Keratinocyte (primary cell): ENCODE results near the gene CCL4L2. TPM values are rescaled to one million over a fixed set of nuclear protein-coding genes. Genes with fewer than 3 reads are reported as not detected.
"Not testable (repeated sequence)": the region's sequence is repeated elsewhere in the genome, so short reads cannot be mapped to it uniquely, and the experiment has no call there.

ENCODE experiments used
- DNase-seq: peaks from one replicate; pipeline ENCODE4 v3.0.0-alpha.2; 2011; ENCODE audit warnings: low read depth, missing footprints, low spot score
- FAIRE-seq: peaks from 2 replicates; lab custom pipeline; 2011; peaks lifted over from hg19 to GRCh38; lab: Jason Lieb, UNC
- H2AFZ ChIP-seq: 2 replicates; pipeline ENCODE4 v1.6.0; 2012; ENCODE audit warnings: low read length, control low read depth, inconsistent platforms; ENCODE audit not compliant: control insufficient read depth
- H3K27ac ChIP-seq: 2 replicates; pipeline ENCODE4 v1.5.1; 2011; ENCODE audit warnings: low read length; ENCODE audit not compliant: control insufficient read depth, insufficient read depth
- H3K27me3 ChIP-seq: 3 replicates; pipeline ENCODE4 v1.6.0; 2011; ENCODE audit warnings: low read length; ENCODE audit not compliant: control insufficient read depth, insufficient read depth; ENCODE audit errors: extremely low read depth
- H3K36me3 ChIP-seq, 2 experiments: 2 replicates in 1 of 2; 3 replicates in 1 of 2; pipeline ENCODE4 v1.5.1; 2011; ENCODE audit warnings: low read length in 2 of 2, mild to moderate bottlenecking in 1 of 2; ENCODE audit not compliant: control insufficient read depth in 2 of 2, insufficient read depth in 2 of 2; ENCODE audit errors: extremely low read depth in 1 of 2
- H3K4me1 ChIP-seq: 3 replicates; pipeline ENCODE4 v1.5.1; 2011; ENCODE audit warnings: low read length; ENCODE audit not compliant: control insufficient read depth, insufficient read depth; ENCODE audit errors: extremely low read depth
- H3K4me2 ChIP-seq: 3 replicates; pipeline ENCODE4 v1.6.0; 2011; ENCODE audit warnings: low read depth, low read length; ENCODE audit not compliant: control insufficient read depth, insufficient read depth; ENCODE audit errors: extremely low read depth
- H3K4me3 ChIP-seq, 3 experiments: fragments of 200-600 bp in 1 of 3; sonication (generic) in 1 of 3; 2 replicates in 2 of 3; 3 replicates in 1 of 3; pipeline ENCODE4 v1.5.1; 2011 to 2016; ENCODE audit warnings: low read length in 3 of 3, mild to moderate bottlenecking in 3 of 3, control low read depth in 2 of 3, inconsistent platforms in 1 of 3, low read depth in 1 of 3, mixed read lengths in 1 of 3, mixed run types in 1 of 3, moderate library complexity in 1 of 3; ENCODE audit not compliant: control insufficient read depth in 2 of 3, insufficient read depth in 2 of 3; ENCODE audit errors: extremely low read depth in 1 of 3
- H3K79me2 ChIP-seq: 2 replicates; pipeline ENCODE4 v1.6.0; 2012; ENCODE audit warnings: low read length; ENCODE audit not compliant: control insufficient read depth, insufficient read depth
- H3K9ac ChIP-seq: 3 replicates; pipeline ENCODE4 v1.6.0; 2011; ENCODE audit warnings: low read length; ENCODE audit not compliant: control insufficient read depth, insufficient read depth; ENCODE audit errors: extremely low read depth
- H3K9me1 ChIP-seq: 3 replicates; pipeline ENCODE4 v1.6.0; 2011; ENCODE audit warnings: low read length; ENCODE audit not compliant: control insufficient read depth, insufficient read depth; ENCODE audit errors: extremely low read depth
- H3K9me3 ChIP-seq: 2 replicates; pipeline ENCODE4 v1.5.1; 2012; ENCODE audit warnings: low read depth, low read length; ENCODE audit not compliant: control insufficient read depth
- H4K20me1 ChIP-seq: 3 replicates; pipeline ENCODE4 v1.6.0; 2011; ENCODE audit warnings: low read length; ENCODE audit not compliant: control insufficient read depth, insufficient read depth; ENCODE audit errors: extremely low read depth
- CTCF ChIP-seq, 3 experiments: IDR thresholded peaks in 1 of 3; conservative IDR thresholded peaks in 1 of 3; optimal IDR thresholded peaks in 1 of 3; 2 replicates in 2 of 3; 3 replicates in 1 of 3; pipeline versions ENCODE3 to v1.5.1; 2011; ENCODE audit warnings: low read length in 3 of 3, mild to moderate bottlenecking in 3 of 3, moderate library complexity in 2 of 3, control low read depth in 1 of 3, inconsistent platforms in 1 of 3; ENCODE audit not compliant: insufficient read depth in 2 of 3; ENCODE audit errors: extremely low read depth in 1 of 3
- EZH2 ChIP-seq: IDR thresholded peaks from one replicate; pipeline ENCODE4 v1.6.1; 2012; ENCODE audit warnings: inconsistent platforms, mild to moderate bottlenecking, low read length, moderate library complexity
- dilution Hi-C: fragments of 300-500 bp; cut with MboI; formaldehyde crosslinking; loops from one replicate; pipeline ENCODE4 v1.7.0; 2020; ENCODE audit warnings: low sequenced_read_pairs; ENCODE audit not compliant: extremely low pct_ligation_motif_present
- polyA plus RNA-seq, 5 experiments: library from polyadenylated mRNA; depleted of rRNA in 3 of 5; stranded (reverse) in 3 of 5; stranded (forward) in 1 of 5; unstranded in 1 of 5; fragments of >200 nt; gene quantifications; 1 replicate in 1 of 5; 2 replicates in 3 of 5; 3 replicates in 1 of 5; pipeline versions ENCODE4 v1.2.1 to v1.2.3, GENCODE V29; 2011 to 2012; ENCODE audit warnings: missing spikeins in 2 of 5, low read depth in 1 of 5, low replicate concordance in 1 of 5

CCL4L2 gene
- polyA plus RNA-seq, 1 donor (not counting 4 experiments of a cell fraction or from before 2014, with no cell fraction given): not detected

- Histone ChIP-seq H3K27me3 (peaks cover 5% of the 10 kb centered on the region), H3K9ac (no peak overlapping the region), H2AFZ (no peak overlapping the region), H3K36me3 (no peaks in the 10 kb centered on the region), H3K4me1 (peaks cover 4% of the 10 kb centered on the region), H3K9me1 (no peaks in the 10 kb centered on the region), H3K27ac (no peak overlapping the region), H3K4me3 (no peak overlapping the region), H3K79me2 (no peaks in the 10 kb centered on the region), H3K9me3 (no peaks in the 10 kb centered on the region), H4K20me1 (no peaks in the 10 kb centered on the region), H3K4me2 (no peak overlapping the region)
- FAIRE-seq (no peak), DNase-seq (no peak)
- dilution Hi-C loops: no loop called here
- TF ChIP-seq EZH2 (no peak), CTCF (optimal IDR thresholded peaks at IDR 0.05 in 1 of 3, IDR thresholded peaks at IDR 0.05 in 1 of 3, conservative IDR thresholded peaks at IDR 0.05 in 1 of 3; ENCODE audit: extremely low read depth in 1 of 3, insufficient read depth in 2 of 3, low read length in 3 of 3) (no peak)
Measured at GRCh38 chr17:36197387-36197703, 13.5 kb upstream of the CCL4L2 start.

GRCh38 chr17:36198831-36199465 lies 11.9 kb upstream of the CCL4L2 start:
- Histone ChIP-seq H2AFZ (no peak overlapping the region), H3K27ac (no peak overlapping the region), H3K36me3 (no peaks in the 10 kb centered on the region), H3K9me3 (no peaks in the 10 kb centered on the region), H3K4me2 (no peak overlapping the region), H3K27me3 (peaks cover 5% of the 10 kb centered on the region), H3K9ac (no peak overlapping the region), H3K79me2 (no peaks in the 10 kb centered on the region), H3K4me1 (no peaks in the 10 kb centered on the region), H4K20me1 (no peaks in the 10 kb centered on the region), H3K4me3 (no peak overlapping the region), H3K9me1 (no peaks in the 10 kb centered on the region)
- dilution Hi-C loops: no loop called here
- DNase-seq (no peak), FAIRE-seq (no peak)
- no peak for TF ChIP-seq EZH2
- TF ChIP-seq CTCF (optimal IDR thresholded peaks at IDR 0.05 in 1 of 3, IDR thresholded peaks at IDR 0.05 in 1 of 3, conservative IDR thresholded peaks at IDR 0.05 in 1 of 3; ENCODE audit: extremely low read depth in 1 of 3, insufficient read depth in 2 of 3, low read length in 3 of 3): no peak

DNA sequence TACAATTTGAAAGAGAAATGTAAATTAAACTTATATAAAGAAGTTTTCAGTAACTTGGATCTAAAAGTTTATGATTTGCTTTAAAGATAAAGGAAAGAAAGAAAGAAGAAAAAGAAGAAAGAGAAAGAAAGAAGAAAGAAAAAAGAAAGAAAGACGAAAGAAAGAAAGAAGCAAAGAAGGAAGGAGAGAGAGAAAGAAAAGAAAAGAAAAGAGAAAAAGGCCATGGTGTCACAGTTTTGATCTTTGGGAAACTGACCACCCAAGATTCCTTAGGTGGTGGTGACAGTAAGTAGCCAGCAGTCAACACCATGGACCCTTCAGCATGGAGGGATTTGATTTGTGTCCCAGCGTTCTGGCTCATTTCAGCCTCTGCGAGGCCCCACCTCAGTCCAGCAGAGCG lies 9.8 kb upstream of the CCL4L2 start:
- DNase-seq, H3K9me1 ChIP-seq, H3K9ac ChIP-seq, H3K27me3 ChIP-seq, dilution Hi-C loops, FAIRE-seq, H3K4me1 ChIP-seq, H3K79me2 ChIP-seq, H3K4me3 ChIP-seq, H3K4me2 ChIP-seq, H4K20me1 ChIP-seq, H3K27ac ChIP-seq, H3K9me3 ChIP-seq, H2AFZ ChIP-seq, H3K36me3 ChIP-seq: not testable (repeated sequence)

- H3K79me2 ChIP-seq, DNase-seq, H3K9ac ChIP-seq, H3K9me3 ChIP-seq, H3K4me3 ChIP-seq, H3K9me1 ChIP-seq, H3K27me3 ChIP-seq, H3K4me1 ChIP-seq, H3K4me2 ChIP-seq, H2AFZ ChIP-seq, dilution Hi-C loops, H3K27ac ChIP-seq, H4K20me1 ChIP-seq, FAIRE-seq, H3K36me3 ChIP-seq: not testable (repeated sequence)
Measured at GRCh38 chr17:36201506-36201905, 9.4 kb upstream of the CCL4L2 start.
